K562 (cell line): ENCODE data around the gene ABRAXAS1. TPM values are rescaled to one million over a fixed set of nuclear protein-coding genes. Genes with fewer than 3 reads are reported as not detected.

Experiments
- ARID1B ChIP-seq: fragments of 450-650 bp; IDR thresholded peaks from 2 replicates; pipeline ENCODE4 v1.6.1; 2016; ENCODE audit warnings: antibody characterized with exemption, mild to moderate bottlenecking, inconsistent platforms
- HLTF ChIP-seq: fragments of 450-650 bp; IDR thresholded peaks from 2 replicates; pipeline ENCODE4 v1.6.1; 2016
- ILK ChIP-seq: fragments of 450-650 bp; IDR thresholded peaks from 2 replicates; pipeline ENCODE4 v1.6.1; 2016; ENCODE audit warnings: missing genetic modification characterization, low read depth, mild to moderate bottlenecking, missing compliant biosample characterization, moderate library complexity, borderline replicate concordance
- KLF6 ChIP-seq: fragments of 250-450 bp; sonication (Bioruptor Pico); IDR thresholded peaks from 2 replicates; pipeline ENCODE4 v1.4.0; 2020; ENCODE audit warnings: mild to moderate bottlenecking, moderate library complexity, borderline replicate concordance
- MECOM ChIP-seq: fragments of 250-450 bp; sonication (Bioruptor Pico); IDR thresholded peaks from 2 replicates; pipeline ENCODE4 v1.8.0; 2022; ENCODE audit warnings: inconsistent platforms
- MEF2D ChIP-seq: conservative IDR thresholded peaks from 2 replicates; pipeline ENCODE4 v1.6.1; 2016; ENCODE audit warnings: low read depth, missing genetic modification characterization, missing compliant biosample characterization
- MEIS2 ChIP-seq: fragments of 450-650 bp; IDR thresholded peaks from 2 replicates; pipeline ENCODE4 v1.6.1; 2014; ENCODE audit warnings: mild to moderate bottlenecking; ENCODE audit not compliant: partially characterized antibody
- NR2C1 ChIP-seq, 2 experiments: fragments of 450-650 bp; IDR thresholded peaks; 2 replicates each; pipeline ENCODE4 v1.6.1; 2017; ENCODE audit warnings: mild to moderate bottlenecking in 2 of 2, antibody characterized with exemption in 1 of 2, inconsistent platforms in 1 of 2, missing compliant biosample characterization in 1 of 2, missing genetic modification characterization in 1 of 2
- NR3C1 ChIP-seq: sonication (generic); formaldehyde crosslinking; IDR thresholded peaks from 2 replicates; pipeline ENCODE4 v1.8.1; 2022; ENCODE audit warnings: missing genetic modification reagents
- PML ChIP-seq: IDR thresholded peaks from 2 replicates; pipeline ENCODE4 v1.6.1; 2012; ENCODE audit warnings: low read length, inconsistent platforms
- PTRF ChIP-seq: fragments of 450-650 bp; IDR thresholded peaks from 2 replicates; pipeline ENCODE4 v1.6.1; 2016; ENCODE audit warnings: mild to moderate bottlenecking, missing genetic modification characterization, missing compliant biosample characterization
- SIX5 ChIP-seq, 2 experiments: IDR thresholded peaks; 2 replicates each; pipeline ENCODE4 v1.6.1; 2011; ENCODE audit warnings: low read length in 2 of 2, borderline replicate concordance in 1 of 2, low read depth in 1 of 2, mild to moderate bottlenecking in 1 of 2, moderate library complexity in 1 of 2; ENCODE audit not compliant: insufficient read depth in 1 of 2
- SP2 ChIP-seq: IDR thresholded peaks from 2 replicates; pipeline ENCODE4 v1.6.1; 2011; ENCODE audit warnings: mild to moderate bottlenecking, low read depth, low read length, moderate library complexity; ENCODE audit not compliant: poor library complexity, severe bottlenecking; ENCODE audit errors: extremely low read depth
- ZEB2 ChIP-seq: fragments of 450-650 bp; IDR thresholded peaks from 2 replicates; pipeline ENCODE4 v1.6.1; 2016
- ZNF232 ChIP-seq: sonication (generic); formaldehyde crosslinking; IDR thresholded peaks from 2 replicates; pipeline ENCODE4 v1.8.0; 2022; ENCODE audit warnings: mild to moderate bottlenecking, missing genetic modification reagents
- ZNF583 ChIP-seq: fragments of 250-450 bp; sonication (Bioruptor Pico); IDR thresholded peaks from 2 replicates; pipeline ENCODE4 v1.4.0; 2020
- ZNF778 ChIP-seq: fragments of 450-650 bp; formaldehyde crosslinking; IDR thresholded peaks from 2 replicates; pipeline ENCODE4 v1.4.0; 2020; ENCODE audit warnings: mild to moderate bottlenecking, moderate library complexity
- polyA plus RNA-seq, 8 experiments: library from polyadenylated mRNA; depleted of rRNA in 4 of 8; stranded (reverse) in 5 of 8; unstranded in 3 of 8; fragments of >200 nt; fragmentation: Nextera tagmentation in 2 of 8; fragmentation: Illumina TruSeq in 1 of 8; extraction: Ambion mirVana in 2 of 8; extraction: Trizol in 1 of 8; gene quantifications; 2 replicates each; pipeline versions ENCODE4 v1.2.1 to v1.2.3, GENCODE V29; 2011 to 2014; ENCODE audit warnings: inconsistent platforms in 1 of 8, missing spikeins in 1 of 8
- total RNA-seq, 7 experiments: library from RNA; depleted of rRNA in 6 of 7; stranded (reverse); fragments of >200 nt in 6 of 7; fragmentation: Illumina TruSeq in 2 of 7; extraction: Trizol in 2 of 7; gene quantifications; 2 replicates each; pipeline versions ENCODE4 v1.2.1 to v1.2.3, GENCODE V29; 2011 to 2021; ENCODE audit warnings: low replicate concordance in 1 of 7
- TF ChIP-seq, protein P1 (sequence below): fragments of 450-650 bp; IDR thresholded peaks from 2 replicates; pipeline ENCODE4 v1.6.1; 2017; ENCODE audit warnings: antibody characterized with exemption
- TF ChIP-seq, protein P2 (sequence below): fragments of 200-800 bp; sonication (Bioruptor generic); IDR thresholded peaks from 2 replicates; pipeline ENCODE4 v1.6.1; 2017; ENCODE audit warnings: missing genetic modification characterization, missing compliant biosample characterization
- TF ChIP-seq, protein P3 (sequence below), 2 experiments: IDR thresholded peaks in 1 of 2; conservative IDR thresholded peaks in 1 of 2; 2 replicates each; pipeline ENCODE4 v1.6.1; 2016; ENCODE audit warnings: low read depth in 2 of 2, mild to moderate bottlenecking in 1 of 2, missing compliant biosample characterization in 1 of 2, missing genetic modification characterization in 1 of 2, moderate library complexity in 1 of 2
- TF ChIP-seq, protein P4 (sequence below): fragments of 250-450 bp; sonication (Bioruptor Pico); IDR thresholded peaks from 2 replicates; pipeline ENCODE4 v1.8.0; 2022; ENCODE audit warnings: inconsistent platforms, mild to moderate bottlenecking, moderate library complexity, borderline replicate concordance

Gene ABRAXAS1
- total and polyA plus RNA-seq, 9 of the 15 experiments (the other 6 are each of a cell fraction or from before 2014, with no cell fraction given) = 10.8 to 48.3 (median 22.1) TPM

DNA sequence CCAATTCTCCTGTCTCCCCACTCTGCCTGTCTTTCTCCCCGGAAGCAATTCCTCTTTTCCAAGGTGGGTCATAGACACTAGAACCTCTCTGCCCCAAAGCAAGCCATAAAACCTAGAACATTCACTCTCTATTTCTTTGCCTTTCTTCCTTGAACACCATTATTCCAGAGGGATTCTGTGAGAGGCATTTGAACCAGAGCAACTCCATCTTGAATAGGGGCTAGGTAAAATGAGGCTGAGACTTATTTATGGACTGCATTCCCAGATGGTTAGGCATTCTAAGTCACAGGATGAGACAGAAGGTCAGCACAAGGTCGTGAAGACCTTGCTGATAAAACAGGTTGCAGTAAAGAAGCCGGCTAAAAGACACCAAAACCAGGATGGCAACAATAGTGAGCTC is 37.3 kb upstream of the ABRAXAS1 start (continued):
- TF ChIP-seq, protein P1, sequence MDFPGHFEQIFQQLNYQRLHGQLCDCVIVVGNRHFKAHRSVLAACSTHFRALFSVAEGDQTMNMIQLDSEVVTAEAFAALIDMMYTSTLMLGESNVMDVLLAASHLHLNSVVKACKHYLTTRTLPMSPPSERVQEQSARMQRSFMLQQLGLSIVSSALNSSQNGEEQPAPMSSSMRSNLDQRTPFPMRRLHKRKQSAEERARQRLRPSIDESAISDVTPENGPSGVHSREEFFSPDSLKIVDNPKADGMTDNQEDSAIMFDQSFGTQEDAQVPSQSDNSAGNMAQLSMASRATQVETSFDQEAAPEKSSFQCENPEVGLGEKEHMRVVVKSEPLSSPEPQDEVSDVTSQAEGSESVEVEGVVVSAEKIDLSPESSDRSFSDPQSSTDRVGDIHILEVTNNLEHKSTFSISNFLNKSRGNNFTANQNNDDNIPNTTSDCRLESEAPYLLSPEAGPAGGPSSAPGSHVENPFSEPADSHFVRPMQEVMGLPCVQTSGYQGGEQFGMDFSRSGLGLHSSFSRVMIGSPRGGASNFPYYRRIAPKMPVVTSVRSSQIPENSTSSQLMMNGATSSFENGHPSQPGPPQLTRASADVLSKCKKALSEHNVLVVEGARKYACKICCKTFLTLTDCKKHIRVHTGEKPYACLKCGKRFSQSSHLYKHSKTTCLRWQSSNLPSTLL = no peak
- TF ChIP-seq KLF6 = peak; percentile 68; the same call in 1 of the 2 replicates
- TF ChIP-seq NR2C1 (IDR thresholded peaks at IDR 0.05) = no peak
- 0 out of 2 replicates have a peak, but pooled peaks have one; percentile 26 for TF ChIP-seq NR2C1 (tag; IDR thresholded peaks at IDR 0.05)
- TF ChIP-seq ZNF232 (CRISPR knock-in tag) = no peak
- no peak for TF ChIP-seq SP2
- TF ChIP-seq ZNF583 = 0 out of 2 replicates have a peak, but pooled peaks have one; percentile 22
- no peak for TF ChIP-seq ARID1B
- TF ChIP-seq, protein P2, sequence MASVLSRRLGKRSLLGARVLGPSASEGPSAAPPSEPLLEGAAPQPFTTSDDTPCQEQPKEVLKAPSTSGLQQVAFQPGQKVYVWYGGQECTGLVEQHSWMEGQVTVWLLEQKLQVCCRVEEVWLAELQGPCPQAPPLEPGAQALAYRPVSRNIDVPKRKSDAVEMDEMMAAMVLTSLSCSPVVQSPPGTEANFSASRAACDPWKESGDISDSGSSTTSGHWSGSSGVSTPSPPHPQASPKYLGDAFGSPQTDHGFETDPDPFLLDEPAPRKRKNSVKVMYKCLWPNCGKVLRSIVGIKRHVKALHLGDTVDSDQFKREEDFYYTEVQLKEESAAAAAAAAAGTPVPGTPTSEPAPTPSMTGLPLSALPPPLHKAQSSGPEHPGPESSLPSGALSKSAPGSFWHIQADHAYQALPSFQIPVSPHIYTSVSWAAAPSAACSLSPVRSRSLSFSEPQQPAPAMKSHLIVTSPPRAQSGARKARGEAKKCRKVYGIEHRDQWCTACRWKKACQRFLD (CRISPR knock-in tag) = 0 out of 2 replicates have a peak, but pooled peaks have one; percentile 23
- TF ChIP-seq ILK (tag) = 0 out of 2 replicates have a peak, but pooled peaks have one; percentile 51
- TF ChIP-seq, protein P3, sequence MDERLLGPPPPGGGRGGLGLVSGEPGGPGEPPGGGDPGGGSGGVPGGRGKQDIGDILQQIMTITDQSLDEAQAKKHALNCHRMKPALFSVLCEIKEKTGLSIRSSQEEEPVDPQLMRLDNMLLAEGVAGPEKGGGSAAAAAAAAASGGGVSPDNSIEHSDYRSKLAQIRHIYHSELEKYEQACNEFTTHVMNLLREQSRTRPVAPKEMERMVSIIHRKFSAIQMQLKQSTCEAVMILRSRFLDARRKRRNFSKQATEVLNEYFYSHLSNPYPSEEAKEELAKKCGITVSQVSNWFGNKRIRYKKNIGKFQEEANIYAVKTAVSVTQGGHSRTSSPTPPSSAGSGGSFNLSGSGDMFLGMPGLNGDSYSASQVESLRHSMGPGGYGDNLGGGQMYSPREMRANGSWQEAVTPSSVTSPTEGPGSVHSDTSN (CRISPR knock-in tag; IDR thresholded peaks at IDR 0.05; ENCODE audit: low read depth) = no peak
- TF ChIP-seq, protein P3 (tag; conservative IDR thresholded peaks at IDR 0.05; ENCODE audit: low read depth) = 0 out of 2 replicates have a peak, but pooled peaks have one; percentile 23
- TF ChIP-seq MECOM = no peak
- peak; percentile 56; the same call in 1 of the 2 replicates for TF ChIP-seq PTRF (tag)
- TF ChIP-seq PML = no peak
- TF ChIP-seq SIX5 (IDR thresholded peaks at IDR 0.05; ENCODE audit: borderline replicate concordance in 1 of 2, insufficient read depth in 1 of 2, low read depth in 1 of 2, low read length in 2 of 2) = no peak
- no peak for TF ChIP-seq HLTF
- TF ChIP-seq MEIS2 = no peak
- TF ChIP-seq, protein P4, sequence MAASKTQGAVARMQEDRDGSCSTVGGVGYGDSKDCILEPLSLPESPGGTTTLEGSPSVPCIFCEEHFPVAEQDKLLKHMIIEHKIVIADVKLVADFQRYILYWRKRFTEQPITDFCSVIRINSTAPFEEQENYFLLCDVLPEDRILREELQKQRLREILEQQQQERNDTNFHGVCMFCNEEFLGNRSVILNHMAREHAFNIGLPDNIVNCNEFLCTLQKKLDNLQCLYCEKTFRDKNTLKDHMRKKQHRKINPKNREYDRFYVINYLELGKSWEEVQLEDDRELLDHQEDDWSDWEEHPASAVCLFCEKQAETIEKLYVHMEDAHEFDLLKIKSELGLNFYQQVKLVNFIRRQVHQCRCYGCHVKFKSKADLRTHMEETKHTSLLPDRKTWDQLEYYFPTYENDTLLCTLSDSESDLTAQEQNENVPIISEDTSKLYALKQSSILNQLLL (CRISPR knock-in tag) = no peak
- TF ChIP-seq ZEB2 = no peak
- peak; percentile 72 for TF ChIP-seq MEF2D (tag)
- TF ChIP-seq NR3C1 = no peak
- TF ChIP-seq ZNF778 (CRISPR knock-in tag) = no peak
